Measurements from ENCODE around the gene MAMDC4. TPM values are rescaled to one million over a fixed set of nuclear protein-coding genes. Genes with fewer than 3 reads are reported as not detected.
A peak's percentile ranks its signal among the peaks of the same experiment; 100 is the strongest.

Gene MAMDC4
- total RNA-seq, 1 experiment from 2014 or later: 6.7 TPM

DNA sequence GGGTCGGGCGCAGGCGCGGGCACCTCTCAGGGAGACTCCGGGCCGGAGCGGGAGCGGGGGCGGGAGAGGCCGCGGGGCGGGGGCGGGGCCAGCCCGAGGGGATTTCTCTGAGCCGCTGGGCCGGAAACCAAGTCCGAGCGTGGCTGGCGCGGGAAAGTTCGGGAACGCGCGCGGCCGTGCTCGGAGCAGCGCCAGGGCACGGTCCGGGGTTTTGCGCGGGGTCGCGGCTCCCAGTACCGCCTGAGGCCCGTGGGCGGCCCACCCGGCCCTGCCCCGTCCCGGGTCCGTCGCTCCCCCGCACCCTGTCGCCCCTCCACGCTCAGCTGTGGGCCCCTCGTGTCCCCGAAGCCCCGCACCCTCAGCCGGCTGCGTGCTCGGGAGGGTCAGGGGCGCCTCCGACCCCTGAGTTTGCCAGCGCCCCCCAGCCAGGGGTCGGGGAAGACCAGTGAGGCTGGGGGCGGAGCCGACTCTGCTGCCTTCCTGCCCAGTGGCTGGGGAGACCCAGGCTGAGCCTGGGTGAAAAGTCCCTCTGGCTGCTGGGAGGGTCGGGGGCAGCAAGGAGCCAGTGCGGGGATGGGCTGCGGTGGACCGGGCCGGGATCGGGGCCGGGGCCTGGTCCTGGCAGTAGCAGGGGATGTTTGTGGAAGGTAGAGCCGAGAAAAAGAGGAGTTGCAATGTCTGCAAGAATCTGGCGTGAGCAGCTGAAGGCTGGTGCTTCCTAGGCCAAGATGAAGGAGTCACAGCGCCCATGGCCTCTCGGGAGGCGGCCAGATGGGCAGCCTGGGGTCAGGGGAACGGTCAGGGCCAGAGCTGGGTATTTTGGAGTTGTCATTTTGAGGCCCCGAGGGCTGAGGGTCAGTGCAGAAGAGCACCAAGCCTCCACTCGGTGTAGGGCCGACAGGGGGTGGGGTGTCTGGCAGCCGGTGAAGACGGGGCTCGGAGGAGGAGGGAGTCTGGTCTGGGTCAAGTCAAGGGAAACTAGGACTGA, 34.8 kb downstream of the MAMDC4 start (continued):
- TF ChIP-seq KAT7 (CRISPR knock-in tag; IDR thresholded peaks at IDR 0.05; ENCODE audit: borderline replicate concordance) (no peak), NR1H2 (CRISPR knock-in tag; IDR thresholded peaks at IDR 0.05) (no peak), FOXJ3 (CRISPR knock-in tag; IDR thresholded peaks at IDR 0.05; ENCODE audit: borderline replicate concordance) (no peak), FOXK1 (CRISPR knock-in tag; IDR thresholded peaks at IDR 0.05) (no peak), SMAD3 (CRISPR knock-in tag; IDR thresholded peaks at IDR 0.05; ENCODE audit: borderline replicate concordance) (no peak), ZNF317 (CRISPR knock-in tag; IDR thresholded peaks at IDR 0.05; ENCODE audit: borderline replicate concordance, low read depth) (no peak), FOXP1 (CRISPR knock-in tag; IDR thresholded peaks at IDR 0.05; ENCODE audit: borderline replicate concordance) (no peak)
- TF ChIP-seq, protein P1, sequence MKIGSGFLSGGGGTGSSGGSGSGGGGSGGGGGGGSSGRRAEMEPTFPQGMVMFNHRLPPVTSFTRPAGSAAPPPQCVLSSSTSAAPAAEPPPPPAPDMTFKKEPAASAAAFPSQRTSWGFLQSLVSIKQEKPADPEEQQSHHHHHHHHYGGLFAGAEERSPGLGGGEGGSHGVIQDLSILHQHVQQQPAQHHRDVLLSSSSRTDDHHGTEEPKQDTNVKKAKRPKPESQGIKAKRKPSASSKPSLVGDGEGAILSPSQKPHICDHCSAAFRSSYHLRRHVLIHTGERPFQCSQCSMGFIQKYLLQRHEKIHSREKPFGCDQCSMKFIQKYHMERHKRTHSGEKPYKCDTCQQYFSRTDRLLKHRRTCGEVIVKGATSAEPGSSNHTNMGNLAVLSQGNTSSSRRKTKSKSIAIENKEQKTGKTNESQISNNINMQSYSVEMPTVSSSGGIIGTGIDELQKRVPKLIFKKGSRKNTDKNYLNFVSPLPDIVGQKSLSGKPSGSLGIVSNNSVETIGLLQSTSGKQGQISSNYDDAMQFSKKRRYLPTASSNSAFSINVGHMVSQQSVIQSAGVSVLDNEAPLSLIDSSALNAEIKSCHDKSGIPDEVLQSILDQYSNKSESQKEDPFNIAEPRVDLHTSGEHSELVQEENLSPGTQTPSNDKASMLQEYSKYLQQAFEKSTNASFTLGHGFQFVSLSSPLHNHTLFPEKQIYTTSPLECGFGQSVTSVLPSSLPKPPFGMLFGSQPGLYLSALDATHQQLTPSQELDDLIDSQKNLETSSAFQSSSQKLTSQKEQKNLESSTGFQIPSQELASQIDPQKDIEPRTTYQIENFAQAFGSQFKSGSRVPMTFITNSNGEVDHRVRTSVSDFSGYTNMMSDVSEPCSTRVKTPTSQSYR (CRISPR knock-in tag; IDR thresholded peaks at IDR 0.05): no peak
- TF ChIP-seq, protein P2, sequence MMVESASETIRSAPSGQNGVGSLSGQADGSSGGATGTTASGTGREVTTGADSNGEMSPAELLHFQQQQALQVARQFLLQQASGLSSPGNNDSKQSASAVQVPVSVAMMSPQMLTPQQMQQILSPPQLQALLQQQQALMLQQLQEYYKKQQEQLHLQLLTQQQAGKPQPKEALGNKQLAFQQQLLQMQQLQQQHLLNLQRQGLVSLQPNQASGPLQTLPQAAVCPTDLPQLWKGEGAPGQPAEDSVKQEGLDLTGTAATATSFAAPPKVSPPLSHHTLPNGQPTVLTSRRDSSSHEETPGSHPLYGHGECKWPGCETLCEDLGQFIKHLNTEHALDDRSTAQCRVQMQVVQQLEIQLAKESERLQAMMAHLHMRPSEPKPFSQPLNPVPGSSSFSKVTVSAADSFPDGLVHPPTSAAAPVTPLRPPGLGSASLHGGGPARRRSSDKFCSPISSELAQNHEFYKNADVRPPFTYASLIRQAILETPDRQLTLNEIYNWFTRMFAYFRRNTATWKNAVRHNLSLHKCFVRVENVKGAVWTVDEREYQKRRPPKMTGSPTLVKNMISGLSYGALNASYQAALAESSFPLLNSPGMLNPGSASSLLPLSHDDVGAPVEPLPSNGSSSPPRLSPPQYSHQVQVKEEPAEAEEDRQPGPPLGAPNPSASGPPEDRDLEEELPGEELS (CRISPR knock-in tag; IDR thresholded peaks at IDR 0.05): peak; percentile 65; the same call in 1 of the 2 replicates
- TF ChIP-seq, protein P3, sequence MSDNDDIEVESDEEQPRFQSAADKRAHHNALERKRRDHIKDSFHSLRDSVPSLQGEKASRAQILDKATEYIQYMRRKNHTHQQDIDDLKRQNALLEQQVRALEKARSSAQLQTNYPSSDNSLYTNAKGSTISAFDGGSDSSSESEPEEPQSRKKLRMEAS (CRISPR knock-in tag; IDR thresholded peaks at IDR 0.05): no peak
- TF ChIP-seq, protein P4, sequence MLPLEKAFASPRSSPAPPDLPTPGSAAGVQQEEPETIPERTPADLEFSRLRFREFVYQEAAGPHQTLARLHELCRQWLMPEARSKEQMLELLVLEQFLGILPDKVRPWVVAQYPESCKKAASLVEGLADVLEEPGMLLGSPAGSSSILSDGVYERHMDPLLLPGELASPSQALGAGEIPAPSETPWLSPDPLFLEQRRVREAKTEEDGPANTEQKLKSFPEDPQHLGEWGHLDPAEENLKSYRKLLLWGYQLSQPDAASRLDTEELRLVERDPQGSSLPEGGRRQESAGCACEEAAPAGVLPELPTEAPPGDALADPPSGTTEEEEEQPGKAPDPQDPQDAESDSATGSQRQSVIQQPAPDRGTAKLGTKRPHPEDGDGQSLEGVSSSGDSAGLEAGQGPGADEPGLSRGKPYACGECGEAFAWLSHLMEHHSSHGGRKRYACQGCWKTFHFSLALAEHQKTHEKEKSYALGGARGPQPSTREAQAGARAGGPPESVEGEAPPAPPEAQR (CRISPR knock-in tag; IDR thresholded peaks at IDR 0.05): no peak
- TF ChIP-seq, protein P5, sequence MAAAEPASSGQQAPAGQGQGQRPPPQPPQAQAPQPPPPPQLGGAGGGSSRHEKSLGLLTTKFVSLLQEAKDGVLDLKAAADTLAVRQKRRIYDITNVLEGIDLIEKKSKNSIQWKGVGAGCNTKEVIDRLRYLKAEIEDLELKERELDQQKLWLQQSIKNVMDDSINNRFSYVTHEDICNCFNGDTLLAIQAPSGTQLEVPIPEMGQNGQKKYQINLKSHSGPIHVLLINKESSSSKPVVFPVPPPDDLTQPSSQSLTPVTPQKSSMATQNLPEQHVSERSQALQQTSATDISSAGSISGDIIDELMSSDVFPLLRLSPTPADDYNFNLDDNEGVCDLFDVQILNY (CRISPR knock-in tag; IDR thresholded peaks at IDR 0.05): no peak
- TF ChIP-seq, protein P6, sequence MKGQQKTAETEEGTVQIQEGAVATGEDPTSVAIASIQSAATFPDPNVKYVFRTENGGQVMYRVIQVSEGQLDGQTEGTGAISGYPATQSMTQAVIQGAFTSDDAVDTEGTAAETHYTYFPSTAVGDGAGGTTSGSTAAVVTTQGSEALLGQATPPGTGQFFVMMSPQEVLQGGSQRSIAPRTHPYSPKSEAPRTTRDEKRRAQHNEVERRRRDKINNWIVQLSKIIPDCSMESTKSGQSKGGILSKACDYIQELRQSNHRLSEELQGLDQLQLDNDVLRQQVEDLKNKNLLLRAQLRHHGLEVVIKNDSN (CRISPR knock-in tag; IDR thresholded peaks at IDR 0.05): no peak
- TF ChIP-seq, protein P7, sequence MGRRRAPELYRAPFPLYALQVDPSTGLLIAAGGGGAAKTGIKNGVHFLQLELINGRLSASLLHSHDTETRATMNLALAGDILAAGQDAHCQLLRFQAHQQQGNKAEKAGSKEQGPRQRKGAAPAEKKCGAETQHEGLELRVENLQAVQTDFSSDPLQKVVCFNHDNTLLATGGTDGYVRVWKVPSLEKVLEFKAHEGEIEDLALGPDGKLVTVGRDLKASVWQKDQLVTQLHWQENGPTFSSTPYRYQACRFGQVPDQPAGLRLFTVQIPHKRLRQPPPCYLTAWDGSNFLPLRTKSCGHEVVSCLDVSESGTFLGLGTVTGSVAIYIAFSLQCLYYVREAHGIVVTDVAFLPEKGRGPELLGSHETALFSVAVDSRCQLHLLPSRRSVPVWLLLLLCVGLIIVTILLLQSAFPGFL (CRISPR knock-in tag; IDR thresholded peaks at IDR 0.05; ENCODE audit: borderline replicate concordance): no peak
- TF ChIP-seq, protein P8, sequence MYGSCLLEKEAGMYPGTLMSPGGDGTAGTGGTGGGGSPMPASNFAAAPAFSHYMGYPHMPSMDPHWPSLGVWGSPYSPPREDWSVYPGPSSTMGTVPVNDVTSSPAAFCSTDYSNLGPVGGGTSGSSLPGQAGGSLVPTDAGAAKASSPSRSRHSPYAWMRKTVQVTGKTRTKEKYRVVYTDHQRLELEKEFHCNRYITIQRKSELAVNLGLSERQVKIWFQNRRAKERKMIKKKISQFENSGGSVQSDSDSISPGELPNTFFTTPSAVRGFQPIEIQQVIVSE (CRISPR knock-in tag; IDR thresholded peaks at IDR 0.05; ENCODE audit: borderline replicate concordance): no peak
- TF ChIP-seq, protein P9, sequence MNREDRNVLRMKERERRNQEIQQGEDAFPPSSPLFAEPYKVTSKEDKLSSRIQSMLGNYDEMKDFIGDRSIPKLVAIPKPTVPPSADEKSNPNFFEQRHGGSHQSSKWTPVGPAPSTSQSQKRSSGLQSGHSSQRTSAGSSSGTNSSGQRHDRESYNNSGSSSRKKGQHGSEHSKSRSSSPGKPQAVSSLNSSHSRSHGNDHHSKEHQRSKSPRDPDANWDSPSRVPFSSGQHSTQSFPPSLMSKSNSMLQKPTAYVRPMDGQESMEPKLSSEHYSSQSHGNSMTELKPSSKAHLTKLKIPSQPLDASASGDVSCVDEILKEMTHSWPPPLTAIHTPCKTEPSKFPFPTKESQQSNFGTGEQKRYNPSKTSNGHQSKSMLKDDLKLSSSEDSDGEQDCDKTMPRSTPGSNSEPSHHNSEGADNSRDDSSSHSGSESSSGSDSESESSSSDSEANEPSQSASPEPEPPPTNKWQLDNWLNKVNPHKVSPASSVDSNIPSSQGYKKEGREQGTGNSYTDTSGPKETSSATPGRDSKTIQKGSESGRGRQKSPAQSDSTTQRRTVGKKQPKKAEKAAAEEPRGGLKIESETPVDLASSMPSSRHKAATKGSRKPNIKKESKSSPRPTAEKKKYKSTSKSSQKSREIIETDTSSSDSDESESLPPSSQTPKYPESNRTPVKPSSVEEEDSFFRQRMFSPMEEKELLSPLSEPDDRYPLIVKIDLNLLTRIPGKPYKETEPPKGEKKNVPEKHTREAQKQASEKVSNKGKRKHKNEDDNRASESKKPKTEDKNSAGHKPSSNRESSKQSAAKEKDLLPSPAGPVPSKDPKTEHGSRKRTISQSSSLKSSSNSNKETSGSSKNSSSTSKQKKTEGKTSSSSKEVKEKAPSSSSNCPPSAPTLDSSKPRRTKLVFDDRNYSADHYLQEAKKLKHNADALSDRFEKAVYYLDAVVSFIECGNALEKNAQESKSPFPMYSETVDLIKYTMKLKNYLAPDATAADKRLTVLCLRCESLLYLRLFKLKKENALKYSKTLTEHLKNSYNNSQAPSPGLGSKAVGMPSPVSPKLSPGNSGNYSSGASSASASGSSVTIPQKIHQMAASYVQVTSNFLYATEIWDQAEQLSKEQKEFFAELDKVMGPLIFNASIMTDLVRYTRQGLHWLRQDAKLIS (CRISPR knock-in tag; IDR thresholded peaks at IDR 0.05; ENCODE audit: borderline replicate concordance): no peak
- TF ChIP-seq, protein P10, sequence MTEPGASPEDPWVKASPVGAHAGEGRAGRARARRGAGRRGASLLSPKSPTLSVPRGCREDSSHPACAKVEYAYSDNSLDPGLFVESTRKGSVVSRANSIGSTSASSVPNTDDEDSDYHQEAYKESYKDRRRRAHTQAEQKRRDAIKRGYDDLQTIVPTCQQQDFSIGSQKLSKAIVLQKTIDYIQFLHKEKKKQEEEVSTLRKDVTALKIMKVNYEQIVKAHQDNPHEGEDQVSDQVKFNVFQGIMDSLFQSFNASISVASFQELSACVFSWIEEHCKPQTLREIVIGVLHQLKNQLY (CRISPR knock-in tag; IDR thresholded peaks at IDR 0.05): no peak
- TF ChIP-seq, protein P11, sequence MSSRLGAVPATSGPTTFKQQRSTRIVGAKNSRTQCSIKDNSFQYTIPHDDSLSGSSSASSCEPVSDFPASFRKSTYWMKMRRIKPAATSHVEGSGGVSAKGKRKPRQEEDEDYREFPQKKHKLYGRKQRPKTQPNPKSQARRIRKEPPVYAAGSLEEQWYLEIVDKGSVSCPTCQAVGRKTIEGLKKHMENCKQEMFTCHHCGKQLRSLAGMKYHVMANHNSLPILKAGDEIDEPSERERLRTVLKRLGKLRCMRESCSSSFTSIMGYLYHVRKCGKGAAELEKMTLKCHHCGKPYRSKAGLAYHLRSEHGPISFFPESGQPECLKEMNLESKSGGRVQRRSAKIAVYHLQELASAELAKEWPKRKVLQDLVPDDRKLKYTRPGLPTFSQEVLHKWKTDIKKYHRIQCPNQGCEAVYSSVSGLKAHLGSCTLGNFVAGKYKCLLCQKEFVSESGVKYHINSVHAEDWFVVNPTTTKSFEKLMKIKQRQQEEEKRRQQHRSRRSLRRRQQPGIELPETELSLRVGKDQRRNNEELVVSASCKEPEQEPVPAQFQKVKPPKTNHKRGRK (CRISPR knock-in tag; IDR thresholded peaks at IDR 0.05; ENCODE audit: borderline replicate concordance): no peak
